CD1c-positive myeloid dendritic cell (primary cell): ENCODE results near the gene ULK4.

Source experiments
- DNase-seq: peaks from one replicate; pipeline ENCODE4 v3.0.0-alpha.2; 2016; ENCODE audit errors: extremely low spot score

ULK4 gene

DNA sequence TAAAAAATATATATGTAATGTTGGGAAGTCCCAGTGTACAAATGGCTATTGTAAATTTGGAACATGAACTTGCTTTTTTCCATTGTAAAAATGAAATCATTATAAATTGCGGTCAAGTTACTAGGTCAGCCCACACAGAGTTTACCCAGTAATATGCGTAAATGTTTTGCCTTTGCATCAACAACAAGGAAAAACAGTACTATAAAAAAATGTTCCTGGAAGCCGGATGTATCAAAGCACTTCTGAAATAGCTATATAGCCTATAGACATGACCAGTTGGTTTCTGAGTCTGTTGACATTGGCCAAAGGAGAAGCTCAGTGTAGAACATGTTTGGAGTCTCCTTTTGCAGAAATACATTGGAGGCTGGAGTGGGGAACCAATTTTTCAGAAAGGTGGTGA lies 739.4 kb downstream of the ULK4 start:
- DNase-seq = no peak

DNA sequence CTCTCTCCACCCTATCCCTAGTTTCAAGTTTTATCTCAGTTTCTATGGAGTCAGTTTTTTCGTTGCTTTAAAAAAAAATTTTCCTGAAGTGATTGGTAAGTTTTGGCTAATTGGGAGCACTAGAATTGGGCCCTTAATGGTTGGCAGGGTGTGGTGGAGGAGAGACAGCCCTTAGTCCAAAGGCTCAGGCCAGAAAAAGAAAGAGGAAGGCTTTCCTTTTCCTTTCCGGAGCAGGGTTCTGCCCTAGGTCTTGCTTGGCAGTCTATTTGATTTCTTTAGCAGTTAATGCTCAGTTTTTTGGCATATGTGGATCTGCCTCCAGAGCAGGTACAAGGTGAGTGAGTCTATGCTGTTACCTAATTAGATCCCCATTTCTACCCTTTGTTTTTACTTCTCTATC lies 739.9 kb downstream of the ULK4 start:
- no peak for DNase-seq

DNA sequence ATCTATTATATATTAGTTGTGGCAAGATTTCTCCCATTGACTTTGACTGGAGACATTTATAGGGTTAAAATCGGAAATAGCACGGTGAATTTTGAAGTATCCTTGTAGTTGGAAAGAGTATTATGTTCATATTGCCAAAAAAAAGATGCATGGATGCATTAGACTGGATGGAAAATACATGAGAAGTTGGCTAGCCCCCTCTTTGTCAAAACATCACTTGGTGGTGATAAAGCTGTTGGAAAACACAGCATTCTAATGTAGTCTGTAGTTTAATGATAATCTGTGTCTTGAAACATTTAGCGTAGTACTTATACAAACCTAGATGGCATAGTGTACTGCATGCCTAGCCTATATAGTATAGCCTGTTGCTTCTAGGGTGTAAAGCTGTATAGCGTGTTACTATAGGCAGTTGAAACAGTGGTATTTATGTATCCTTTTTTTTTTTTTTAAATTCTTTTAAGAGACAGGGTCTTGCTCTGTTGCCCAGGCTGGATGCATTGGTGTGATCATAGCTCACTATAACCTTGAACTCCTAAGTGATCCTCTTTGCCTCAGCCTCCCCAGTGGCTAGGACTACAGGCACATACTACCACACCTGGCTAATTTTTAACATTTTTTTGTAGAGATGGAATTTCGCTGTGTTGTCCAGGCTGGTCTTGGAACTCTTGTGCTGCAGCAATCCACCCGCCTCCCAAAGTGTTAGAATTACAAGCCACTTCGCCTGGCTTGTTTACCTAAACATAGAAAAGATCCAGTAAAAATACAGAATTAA lies 740.8 kb downstream of the ULK4 start:
- no peak for DNase-seq

DNA sequence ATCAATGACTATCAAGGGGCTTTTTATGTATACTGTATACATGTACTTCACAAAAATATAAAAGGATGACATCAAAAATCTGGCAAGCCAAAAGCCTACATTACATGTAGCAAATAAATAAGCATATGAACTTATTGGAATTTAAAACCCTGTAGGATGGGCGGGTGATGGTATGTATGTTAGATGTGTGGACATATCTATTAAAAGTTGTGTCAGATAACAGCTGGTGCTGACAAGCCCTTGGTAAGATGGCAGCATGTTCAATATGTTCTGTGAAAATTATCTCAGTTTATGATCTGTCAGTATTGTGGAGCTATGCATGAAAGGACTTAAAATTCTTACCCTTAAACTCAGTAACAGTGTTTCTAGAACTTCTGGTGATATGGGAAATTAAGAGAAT lies 742.5 kb downstream of the ULK4 start:
- DNase-seq = no peak

DNA sequence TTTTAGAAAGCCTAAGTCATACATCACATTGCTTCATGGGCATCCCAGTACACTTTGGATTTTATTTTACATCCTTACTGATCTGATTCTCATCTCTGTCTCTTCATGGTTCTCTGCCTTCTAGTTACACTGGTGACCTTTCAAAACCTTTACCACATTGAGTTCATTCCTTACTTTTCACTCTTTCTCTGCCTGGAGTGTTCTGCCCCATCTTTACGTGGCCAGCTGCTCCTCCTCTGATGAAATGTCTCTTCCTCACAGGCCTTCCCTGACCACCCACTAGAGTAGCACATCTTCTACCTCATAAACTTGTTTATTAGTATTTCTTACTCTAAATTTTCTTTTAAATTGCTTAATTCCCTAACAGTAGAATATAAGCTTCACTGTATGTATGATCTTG lies 744.9 kb downstream of the ULK4 start:
- no peak for DNase-seq

DNA sequence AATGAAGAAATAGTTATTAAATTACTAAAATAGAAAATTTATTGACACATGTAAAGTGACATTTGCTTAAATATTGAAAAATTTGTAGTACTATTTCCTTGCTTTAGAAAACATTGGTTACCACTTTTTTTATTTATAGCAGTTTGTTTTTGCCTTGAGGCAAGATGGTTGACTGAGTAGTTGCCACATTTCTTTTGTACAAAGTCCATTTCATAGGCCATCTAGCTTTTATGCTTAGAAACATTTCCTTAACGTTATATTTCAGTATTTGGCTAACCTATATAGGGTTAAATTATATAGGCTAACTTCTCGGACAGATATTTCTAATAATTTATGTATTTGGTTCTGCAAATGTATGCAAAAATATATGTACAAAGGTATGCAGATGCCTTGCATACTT lies 745.5 kb downstream of the ULK4 start:
- no peak for DNase-seq

DNA sequence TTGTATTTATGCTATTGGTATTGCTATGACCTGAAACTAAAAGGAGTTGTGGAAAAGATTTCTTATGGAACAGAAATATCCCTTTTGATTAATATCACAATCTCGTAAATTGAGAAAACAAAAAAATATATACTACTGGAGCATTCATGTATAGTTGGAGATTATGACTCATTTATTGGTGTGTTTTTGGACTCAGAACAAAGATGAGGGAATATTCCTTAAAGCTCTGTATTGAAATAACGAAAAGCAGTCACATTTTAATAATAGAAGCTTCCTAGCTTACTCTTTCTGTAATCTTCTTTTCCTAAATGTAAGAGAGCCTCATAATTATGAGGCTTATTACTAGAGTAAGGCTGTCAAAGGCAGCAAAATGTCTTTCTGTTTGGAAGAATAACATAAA lies 748.3 kb downstream of the ULK4 start:
- DNase-seq = no peak

DNA sequence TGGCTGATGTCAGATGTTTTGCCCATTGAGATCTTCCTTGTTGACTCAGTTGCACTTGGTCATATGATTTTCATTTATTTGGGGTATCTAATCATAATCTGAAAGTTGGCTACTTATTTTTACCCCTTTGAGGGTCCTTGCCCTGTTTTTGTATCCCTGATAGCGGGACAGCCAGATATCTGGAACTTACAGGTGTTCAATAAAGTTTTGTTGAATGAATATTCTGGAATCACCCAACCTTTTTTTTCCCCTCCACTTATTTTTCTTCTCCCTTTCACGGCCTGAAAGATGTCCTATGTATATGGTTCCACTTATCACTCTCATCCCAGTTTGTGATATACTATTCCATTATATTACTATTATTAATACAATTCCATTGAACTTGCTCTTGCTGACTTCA lies 749.8 kb downstream of the ULK4 start:
- no peak for DNase-seq

DNA sequence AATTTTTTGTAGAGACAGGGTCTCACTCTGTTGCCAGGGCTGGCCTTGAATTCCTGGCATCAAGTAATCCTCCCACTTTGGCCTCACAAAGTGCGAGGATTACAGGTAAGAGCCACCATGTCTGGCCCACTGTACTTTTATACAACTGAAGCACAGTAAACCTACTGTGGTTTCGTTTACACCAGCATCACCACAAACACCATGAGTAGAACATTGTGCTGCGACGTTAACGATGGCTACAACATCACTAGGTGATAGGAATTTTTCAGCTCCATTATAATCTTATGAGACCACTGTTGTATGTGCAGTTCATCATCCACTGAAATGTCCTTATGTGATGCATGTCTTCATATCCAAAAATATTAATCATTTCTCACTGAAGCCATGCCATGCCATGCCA lies 750.9 kb downstream of the ULK4 start:
- DNase-seq = no peak

DNA sequence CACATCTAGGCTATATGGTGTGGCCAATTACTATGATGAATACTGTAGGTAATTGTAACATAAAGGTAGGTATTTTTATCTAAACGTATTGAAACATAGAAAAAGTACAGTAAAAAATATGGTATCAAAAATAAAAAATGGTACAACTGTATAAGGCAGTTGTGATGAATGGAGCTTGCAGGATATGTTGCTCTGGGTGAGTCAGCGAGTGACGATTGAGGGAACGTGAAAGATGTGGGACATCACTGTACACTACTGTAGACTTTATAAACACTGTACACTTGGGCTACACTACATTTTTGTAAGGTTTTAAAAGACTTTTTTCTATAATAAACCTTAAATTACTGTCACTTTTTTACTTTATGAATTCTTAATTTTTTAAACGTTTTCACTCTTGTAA lies 752.3 kb downstream of the ULK4 start:
- no peak for DNase-seq

DNA sequence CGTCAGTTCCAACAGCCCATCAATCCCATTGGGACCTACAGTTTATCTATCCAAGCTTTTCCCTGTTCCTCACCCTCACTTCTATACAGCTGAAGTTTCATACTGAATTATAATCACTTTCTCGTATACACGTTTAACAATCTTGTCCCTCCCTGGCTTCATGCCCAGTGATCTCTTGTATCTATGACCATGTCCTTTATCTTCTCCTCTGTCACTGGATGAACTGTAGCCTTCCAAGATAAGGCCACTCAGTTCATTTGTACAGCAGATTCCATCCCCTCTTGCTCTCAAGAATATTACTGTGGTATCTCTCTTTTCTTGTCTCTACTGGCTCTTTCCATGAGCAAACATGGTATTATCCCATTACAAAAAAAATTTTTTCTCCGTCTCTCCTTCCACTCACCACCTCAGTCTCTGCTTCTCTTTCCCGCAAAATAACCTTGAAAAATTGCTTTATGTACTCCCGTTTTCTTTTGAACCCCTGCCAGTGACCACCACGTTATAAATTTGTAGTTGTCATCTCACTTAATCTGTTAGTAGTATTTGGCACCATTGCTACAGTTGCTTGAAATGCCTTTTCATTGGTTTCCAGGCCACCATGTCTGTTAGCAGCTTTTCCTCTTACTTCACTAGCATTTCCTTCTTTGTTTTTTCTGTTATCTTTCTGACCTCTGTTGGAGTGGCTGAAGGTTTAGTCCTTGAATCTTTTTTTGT lies 753.2 kb downstream of the ULK4 start:
- no peak for DNase-seq

DNA sequence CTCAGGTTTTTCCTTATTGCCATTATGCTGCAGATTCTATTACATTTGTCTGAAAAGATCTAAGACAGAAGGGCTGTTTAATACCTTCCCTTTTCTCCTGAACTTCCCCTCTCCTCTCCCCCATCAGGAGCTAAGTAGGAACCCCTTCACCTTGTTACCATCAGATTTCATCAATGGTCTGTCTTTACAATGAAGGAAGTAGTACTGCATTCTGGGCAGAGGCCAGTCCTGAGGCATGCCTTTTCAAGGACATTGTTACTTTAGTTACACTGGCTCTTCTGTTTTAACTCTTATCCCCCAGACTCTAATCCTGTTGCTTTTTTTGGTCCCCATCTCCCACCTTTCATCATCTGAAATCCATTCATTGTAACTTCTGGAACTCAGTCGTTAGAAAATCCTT lies 754.5 kb downstream of the ULK4 start:
- peak; percentile 29 for DNase-seq

DNA sequence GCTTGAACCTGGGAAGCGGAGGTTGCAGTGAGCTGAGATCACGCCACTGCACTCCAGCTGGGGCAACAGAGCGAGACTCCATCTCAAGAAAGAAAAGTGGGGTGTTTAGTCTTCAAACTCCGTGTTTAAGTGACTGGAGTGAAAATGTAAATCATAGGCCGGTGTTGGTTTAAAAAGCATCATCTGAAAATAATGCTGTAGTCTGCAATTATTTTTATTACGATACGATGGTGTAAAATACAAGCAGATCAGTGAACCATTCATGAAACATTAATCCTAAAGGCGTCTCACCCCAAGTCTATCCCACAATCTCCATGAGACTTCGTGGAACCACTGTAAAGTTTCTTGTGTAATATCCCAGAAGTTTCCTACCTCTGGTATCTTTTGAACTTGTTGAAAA lies 756.3 kb downstream of the ULK4 start:
- DNase-seq = no peak

DNA sequence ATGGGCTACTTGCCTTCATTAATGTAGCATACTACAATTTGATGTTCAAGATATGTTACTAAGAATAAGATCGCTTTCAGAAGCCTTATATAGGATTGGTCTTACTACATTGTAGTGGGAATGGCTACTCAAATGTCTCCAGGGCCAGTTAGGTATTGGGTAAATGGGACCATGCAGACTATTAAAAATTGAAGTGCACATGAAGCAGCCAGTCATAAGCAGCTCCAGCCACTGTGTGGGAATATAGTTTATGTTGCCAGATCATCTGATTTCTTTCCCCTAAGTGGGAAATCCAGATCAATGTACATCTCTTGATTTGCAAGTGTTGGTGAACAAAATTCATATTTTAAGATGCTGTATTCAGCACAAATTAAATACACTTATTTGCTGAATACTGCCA lies 757.5 kb downstream of the ULK4 start:
- DNase-seq = no peak

DNA sequence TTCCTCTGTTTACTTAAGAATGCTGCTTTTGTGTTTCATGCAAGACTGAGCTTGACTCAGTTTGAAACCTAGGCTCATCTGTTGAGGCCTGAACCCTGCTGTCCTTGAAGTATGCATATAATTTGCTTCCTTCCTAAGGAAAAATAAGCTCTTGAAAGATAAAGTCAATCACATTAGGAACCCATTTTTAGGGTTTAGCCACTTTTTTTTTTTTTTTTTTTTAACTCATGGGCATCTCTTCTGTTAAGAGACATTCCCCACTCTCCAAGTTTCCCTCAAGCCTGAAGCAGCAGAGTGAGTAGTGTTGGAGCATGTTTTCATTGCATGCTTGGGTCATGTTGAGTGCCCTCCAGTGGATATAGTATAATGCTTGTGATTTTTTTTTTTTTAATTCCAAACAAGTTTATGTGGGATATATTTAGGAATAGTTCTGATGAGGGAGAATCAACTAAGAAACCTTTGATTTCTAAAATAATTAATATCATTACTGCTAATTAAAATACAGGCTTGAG lies 759.0 kb downstream of the ULK4 start:
- no peak for DNase-seq

DNA sequence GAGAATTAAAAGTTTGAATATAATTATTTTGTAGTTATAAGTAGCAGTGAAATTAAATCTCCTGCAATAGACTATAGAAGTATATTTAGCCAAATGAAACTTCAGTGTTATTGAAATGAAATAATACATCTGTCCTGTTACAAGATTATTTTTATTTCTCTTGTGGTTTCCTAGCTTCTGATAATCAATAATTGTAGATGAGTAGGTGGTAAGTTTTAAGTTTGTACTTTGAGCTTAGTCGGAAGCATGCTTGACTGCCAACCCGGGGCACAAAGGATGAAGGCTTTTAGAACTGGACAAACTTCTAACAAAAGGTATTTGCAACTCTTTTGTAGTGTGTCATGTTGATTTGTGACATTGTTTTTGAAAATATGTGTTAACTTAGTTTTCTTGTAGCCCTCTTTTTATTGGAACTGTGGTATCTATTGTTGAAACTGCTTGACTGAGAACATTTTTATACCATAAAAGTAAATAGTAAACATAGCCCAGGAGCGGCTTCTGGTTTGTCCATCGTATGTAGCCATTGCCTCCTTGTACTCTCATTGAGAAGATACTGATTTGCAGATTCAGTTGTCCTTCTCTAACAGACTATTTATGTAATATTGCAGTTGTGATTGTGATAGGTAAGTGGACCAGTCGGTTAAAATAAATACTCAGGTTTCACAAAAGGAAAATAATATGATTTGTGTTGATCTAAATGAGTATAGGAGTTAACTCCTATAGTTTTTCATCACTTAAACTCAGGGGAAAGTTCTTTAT lies 759.6 kb downstream of the ULK4 start:
- DNase-seq = no peak

DNA sequence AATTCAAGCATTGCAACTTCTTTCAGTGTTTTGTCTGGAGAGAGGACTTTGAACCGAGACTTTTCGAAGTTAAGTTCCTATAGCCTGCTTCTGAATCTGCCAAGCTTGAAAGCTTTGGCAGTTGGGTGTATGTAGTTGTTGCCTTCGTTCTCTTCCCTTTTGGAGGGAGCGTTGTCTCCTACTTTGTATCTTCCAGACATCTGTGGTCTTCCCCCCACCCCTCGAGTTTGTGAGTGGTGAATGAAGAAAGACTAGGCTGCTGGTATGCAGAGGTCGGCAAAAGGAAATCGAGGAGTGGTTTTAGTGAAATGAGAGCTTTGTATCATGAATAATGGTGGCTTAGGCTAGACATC lies 761.3 kb downstream of the ULK4 start:
- DNase-seq = peak; percentile 50

DNA sequence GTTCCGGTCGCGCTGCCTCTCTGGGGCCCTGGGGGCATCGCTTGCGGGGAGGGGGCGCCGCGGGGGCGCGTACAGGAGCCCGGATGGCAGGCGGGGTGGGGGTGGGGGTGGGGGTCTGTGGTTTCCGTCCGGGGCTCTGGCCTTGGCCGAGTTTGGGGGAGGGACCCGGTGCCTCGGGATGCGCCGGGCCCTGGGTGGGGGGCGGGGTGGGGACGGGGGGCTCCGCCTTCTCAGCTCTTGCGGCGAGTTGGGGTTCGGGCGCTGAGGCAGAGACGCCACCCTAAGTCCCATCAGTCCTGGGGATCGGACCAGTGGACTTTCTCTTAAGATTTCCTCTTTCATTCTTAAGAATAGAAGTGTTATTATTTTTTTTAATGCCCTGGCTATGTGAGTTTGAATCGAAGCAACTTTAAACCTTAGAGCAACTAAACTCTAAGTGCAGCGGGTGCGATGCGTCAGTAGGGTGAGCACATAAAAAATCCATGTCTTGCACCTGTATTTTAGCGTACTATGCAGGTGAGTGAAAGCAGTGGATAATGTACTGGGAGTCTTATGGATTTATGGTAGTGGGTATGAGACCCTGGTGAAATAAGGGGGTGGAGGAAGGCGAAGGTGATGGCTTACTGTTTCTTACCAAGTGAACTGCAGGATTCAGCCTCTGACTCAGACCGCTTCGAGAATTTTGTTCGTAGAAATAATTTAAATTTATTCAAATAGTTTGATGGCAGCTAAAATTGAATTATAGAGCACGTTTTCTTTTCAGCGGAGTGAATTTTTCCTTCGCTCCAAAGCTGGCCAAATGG lies 761.8 kb downstream of the ULK4 start:
- peak; percentile 36 for DNase-seq

DNA sequence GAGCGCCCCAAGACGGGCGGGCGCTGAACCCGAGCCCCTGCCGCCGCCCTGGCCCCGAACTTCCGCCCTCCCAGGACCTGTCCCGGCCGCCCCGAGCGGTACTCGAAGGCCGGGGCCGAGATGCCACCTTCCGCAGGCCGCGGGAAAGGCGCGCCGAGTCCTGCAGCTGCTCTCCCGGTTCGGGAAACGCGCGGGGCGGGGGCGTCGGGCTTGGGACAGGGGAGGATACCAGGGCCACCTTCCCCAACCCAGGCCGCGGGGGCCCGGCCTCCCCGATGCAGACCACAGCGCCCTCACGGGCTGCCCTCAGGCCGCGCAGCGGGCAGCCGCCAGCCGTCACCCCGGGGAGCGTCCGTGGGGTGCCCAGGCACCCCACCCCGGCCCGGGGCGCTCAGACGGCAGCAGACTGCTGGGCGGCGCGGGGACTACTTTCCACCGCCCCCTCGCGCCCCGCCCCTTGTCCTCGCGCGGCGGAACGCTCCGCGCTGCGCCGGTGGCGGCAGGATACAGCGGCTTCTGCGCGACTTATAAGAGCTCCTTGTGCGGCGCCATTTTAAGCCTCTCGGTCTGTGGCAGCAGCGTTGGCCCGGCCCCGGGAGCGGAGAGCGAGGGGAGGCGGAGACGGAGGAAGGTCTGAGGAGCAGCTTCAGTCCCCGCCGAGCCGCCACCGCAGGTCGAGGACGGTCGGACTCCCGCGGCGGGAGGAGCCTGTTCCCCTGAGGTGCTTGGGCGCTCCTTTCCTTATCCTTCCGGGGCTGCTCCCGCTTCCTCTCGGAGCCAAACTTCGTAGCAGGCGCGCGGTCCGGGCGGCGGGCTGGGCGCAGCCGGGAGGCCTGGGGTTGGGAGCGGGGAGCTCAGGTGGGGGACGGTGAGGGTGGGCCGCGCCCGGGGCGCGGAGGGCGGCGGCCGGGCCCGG lies 762.7 kb downstream of the ULK4 start, which contains the start of gene CTNNB1:
Gene CTNNB1, plus strand, starts transcription at position 556 of the 916 bp plus-strand sequence. CDS start 24,564 bp downstream, outside the sequence.
- peak; percentile 96 for DNase-seq

DNA sequence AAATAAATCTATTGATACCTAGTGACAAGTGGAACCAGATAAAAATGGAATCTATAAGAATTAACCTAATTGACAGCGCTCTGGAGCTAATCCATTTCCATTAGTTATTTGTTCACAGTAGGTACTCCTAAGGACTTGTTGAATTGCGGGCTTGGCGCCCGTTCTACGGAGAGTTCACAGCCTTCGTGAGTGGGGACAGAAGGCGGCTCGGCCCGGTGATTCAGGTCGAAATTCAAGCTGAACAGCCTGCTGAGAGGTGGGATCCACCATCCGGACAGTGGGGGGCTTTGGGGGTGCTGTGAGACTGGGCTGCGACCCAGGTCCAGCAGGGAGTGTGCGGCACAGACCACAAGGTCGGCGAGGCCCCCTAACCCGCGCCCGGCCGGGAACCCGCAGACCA lies 763.4 kb downstream of the ULK4 start:
- no peak for DNase-seq

DNA sequence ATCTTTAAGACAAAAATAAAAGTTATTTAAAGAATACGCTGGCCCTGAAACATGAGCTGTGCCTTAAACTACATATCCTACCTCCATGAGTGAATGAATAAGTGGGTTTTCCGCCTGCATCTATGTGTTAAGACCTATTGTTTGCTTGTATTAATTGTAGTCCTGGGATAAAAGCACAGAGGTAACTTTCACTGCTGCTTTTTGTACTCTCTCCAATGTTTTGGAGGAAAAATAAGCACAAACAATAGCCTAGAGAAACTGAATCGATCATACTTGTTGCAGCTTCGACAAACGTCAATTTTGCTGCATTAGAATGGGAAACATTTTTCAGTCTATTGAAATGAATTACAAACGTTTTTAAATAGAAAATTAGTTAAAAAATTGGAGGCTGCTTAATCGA lies 763.9 kb downstream of the ULK4 start:
- no peak for DNase-seq
